HG02885 (cell line): ENCODE data around the gene TWIST1.
A peak's percentile ranks its signal among the peaks of the same experiment; 100 is the strongest.

Experiments used
- ATAC-seq: cut with Tn5 transposase; IDR thresholded peaks from one replicate; pipeline ENCODE4 v1.9.1; 2021; ENCODE audit warnings: mild to moderate bottlenecking; ENCODE audit not compliant: unreplicated experiment, poor library complexity

TWIST1 gene

DNA sequence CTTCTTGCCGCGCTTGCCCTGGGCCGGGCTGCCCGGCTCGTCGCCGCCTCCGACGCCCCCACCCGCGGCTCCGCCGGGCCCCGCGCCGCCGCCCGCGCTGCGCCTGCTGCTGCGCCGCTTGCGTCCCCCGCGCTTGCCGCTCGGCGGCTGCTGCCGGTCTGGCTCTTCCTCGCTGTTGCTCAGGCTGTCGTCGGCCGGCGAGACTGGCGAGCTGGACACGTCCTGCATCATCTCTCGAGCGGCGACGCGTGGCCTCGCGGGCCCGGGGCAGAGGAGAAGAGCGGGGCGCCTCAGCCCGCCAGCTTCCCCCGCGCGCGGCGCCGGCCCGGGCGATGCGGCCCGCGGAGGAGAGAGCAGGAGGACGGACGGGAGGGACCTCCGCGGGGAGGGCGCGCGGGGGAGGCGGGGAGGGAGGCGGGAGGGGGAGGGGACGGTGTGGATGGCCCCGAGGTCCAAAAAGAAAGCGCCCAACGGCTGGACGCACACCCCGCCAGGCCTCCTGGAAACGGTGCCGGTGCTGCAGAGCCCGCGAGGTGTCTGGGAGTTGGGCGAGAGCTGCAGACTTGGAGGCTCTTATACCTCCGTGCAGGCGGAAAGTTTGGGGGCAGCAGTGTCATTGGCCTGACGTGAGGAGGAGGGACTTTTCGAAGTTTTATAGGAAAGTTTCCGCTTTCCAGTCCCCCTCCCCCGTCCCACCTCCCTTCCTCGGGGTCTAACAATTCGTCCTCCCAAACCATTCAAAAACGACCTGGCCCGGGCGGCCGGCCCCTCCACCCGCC lies at the start of gene TWIST1:
TSS of gene TWIST1 (minus strand) at position 546 of the 779 bp plus-strand sequence. CDS start at position 231, 315 bp downstream.
- peak; percentile 41 for ATAC-seq

DNA sequence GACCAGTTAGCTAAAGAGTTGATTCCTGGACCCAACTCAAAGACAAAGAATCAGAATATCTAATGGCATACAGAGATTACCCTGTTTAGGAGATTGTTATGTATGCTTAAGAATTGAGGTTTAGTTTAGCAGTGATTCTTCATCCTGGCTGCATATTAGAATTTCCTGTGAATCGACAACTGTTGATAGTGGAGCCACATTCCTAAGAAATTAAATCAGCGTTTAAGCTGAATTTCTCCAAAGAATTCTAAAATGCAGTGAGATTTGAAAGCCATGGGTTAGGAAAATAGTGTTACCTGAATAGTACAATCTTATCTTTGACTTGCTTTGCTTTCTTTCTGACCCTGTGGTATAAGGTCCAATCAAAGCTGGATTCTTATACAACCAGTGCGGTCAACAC lies 44.2 kb upstream of the TWIST1 start:
- ATAC-seq, result no peak

DNA sequence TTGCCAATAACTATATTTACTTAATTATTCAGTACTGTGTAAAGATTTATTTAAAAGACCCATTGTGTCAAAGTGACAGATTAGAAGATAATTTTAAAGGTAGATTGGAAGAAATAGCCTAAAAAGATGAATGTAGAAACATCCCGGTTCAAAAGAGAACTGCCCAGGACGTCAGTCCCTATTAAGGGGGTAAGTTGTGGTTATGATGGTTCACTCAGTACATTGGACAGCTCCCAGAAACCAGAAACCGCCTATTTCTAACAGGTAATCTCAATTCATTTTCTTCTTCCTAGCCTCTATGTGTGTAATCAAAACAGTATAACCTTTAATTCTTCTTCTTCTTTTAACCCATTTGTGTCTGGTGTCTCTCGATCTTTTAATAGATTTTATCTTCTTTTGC lies 29.3 kb upstream of the TWIST1 start:
- no peak for ATAC-seq

DNA sequence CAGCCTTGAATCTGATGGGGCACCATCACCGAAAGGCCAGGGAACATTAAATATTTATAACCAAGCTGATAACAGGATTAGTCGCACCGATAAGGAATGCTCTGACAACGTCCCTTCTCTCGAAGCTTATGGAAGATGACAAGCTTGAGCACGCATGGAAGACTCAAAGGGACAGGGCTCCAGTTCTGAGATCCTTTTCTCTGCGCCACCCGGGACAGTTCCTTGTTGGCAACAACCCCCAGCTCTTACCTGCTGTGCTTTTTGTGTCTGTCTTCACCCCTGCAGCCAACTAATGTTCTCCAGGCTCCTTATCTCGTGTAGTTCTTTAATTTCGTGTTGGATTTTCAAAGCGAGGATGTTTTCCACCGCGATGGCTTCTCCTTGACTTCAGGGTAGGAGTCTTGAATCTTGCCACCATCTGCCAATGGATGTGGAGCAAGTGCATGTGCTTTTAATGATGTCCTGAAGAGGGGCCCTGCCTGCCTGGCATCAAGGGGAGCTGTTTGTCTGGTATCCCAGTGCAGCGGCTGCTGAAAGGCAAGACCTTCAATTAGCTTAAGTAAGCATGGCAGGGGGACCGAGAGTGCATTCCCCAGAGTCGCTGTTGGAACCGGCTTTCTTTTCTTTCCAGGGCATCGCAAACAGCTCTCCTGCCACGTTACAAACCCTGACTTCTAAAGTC lies 28.1 kb upstream of the TWIST1 start:
- no peak for ATAC-seq

DNA sequence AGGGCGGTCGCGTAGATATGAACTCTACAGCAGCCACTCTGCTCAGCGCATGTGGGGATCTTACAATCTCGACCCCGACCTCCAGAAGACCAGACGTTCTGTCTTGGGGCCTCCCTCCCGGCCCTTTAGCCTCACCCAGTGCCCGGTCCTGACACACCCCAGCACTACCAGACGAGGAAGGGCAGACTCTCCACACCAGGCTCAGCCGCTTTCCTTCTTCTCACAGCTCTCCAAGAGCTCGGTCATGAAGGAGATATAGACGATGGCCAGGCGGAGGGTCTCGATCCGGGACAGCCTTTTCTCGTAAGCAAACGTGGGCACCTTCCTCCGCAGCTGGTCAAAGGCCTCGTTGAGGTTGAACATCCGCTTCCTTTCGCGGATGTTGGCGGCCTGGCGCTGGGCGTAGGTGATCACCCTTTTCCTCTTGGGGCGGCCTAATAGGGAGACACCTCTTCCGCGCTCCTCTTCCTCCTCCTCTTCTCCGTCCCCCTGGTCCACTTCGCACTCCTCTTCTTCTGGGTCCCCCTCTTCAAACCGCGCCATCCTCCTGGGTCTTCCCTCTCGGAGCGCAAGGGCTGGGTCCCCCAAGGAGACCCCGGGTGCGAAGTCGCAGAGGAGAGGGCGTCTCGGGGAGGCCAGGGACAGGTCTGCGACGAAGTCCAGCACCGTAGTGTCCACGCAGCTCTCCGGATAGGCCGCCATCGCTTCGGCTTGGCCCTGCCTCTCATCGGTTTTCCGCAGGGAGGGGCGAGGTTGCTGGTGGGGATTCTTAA lies 27.4 kb upstream of the TWIST1 start, which contains the start of gene FERD3L:
TSS of gene FERD3L (minus strand) at position 761 of the 773 bp plus-strand sequence. CDS start at position 702, 59 bp downstream.
- ATAC-seq, result no peak

DNA sequence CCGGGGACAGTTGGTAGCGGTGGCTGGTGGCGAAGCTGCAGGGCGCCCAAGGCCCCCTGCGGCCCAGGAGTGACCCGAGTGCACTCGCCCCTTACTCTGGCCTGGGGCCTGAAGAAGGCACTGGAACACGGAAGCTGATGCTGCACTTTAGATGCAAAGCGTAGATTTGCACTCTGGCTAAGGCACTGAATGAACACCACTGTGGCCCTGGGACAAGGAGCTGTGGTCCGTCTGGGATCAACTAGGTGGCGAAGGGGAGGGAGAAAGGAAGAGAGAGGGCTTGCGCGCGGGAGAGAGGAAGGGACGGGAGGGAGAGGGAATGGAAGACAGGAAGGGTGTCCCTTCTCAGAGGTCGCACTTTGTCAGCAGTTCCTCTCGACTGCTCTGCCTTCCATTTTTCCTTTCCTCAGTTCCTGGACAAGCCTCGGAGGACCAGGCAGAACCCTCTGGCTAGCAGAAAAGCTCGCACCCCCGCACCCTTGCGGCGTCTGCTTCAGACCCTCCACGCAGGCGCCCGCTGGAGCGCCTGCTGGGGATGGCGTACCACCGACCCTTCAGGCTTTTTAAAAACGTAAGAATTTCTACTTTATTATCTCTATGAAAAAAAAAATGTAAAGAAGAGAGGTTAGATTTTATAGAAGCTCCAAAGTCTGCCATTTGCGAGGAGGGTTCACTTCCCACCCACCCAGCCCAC lies 26.6 kb upstream of the TWIST1 start:
- ATAC-seq, result no peak

DNA sequence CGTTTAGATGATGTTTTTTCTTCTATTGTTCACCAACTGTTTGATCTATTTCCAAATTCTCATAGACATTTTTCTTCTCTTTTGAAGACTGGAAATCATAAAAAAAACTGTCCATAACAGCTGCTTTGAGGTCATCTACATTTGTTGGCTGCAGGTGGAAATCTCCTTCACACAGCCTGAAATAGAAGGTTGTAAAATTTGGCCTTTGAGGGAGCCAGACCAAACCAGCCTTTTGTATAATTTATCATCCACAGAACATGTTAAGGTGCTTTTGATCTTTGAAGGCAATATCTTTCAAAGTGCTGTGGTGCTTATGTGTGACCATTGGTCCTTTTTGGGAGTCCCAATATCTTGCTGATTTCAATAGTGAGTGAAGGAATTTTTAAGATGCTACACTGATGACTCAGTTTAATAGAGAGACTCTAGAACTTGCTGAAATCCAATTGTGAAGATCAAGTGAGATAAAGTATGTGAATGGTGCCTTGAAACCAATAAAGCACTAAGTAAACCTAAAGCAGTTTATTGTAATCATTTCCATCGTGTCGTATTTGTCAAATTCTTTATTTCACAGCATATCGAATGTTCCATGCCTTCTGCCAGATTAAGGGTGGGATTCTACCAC lies 22.4 kb upstream of the TWIST1 start:
- no peak for ATAC-seq

DNA sequence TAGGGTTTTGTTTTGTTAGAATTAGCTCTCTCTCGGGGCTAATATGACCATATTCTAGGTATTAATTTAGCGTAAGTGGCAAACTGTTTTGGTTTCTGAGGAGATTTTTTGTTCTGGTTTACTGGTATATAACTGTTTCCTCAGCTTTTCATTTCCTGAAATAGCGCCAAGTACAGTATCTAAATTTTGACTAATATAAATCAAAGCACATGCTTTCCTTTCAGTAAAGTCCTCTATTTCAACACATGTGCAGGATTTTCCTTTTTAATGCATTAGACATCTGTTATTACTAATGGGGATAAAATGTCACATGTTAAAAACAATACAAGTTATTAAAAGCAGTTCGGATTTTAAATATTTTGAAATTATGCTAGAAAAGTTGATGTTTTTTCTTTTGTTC lies 16.4 kb upstream of the TWIST1 start:
- no peak for ATAC-seq

DNA sequence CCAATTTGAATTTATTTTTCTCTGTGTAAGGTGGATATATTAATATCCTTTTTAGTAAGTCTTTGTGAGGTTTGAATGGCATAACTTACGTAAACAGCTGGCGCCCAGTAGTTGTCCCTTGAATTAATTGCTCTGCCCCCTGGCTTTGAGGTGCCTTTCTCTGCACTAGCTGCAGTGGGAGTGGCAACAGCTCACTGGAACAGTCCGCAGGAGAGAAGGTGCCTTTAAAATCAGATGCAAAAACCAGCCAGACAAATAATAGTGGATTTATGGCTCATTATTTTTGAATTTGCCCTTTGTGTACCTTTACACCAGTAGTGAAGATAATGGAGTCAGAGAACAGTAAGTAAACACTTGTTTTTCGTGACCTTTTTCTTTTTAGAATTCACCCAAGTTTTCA lies 16.0 kb upstream of the TWIST1 start:
- no peak for ATAC-seq

DNA sequence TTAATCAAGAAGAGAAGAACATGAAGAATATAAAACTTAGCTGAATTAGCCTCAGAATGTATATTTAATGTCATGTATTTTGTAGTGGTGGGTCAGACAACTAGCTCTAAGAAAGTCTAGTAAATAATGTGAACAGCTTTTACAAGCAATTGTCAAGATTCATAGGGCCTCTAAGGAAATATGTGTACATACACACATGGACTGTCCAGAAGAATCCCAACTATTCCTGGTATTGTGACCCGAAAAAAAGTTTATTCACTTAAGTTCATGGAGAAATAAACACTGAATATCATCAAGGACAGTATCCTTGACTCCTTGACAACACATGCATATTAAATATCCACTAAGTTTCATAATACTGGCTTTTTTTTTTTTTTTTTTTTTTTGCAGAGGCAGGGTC lies 11.4 kb upstream of the TWIST1 start:
- ATAC-seq, result no peak

DNA sequence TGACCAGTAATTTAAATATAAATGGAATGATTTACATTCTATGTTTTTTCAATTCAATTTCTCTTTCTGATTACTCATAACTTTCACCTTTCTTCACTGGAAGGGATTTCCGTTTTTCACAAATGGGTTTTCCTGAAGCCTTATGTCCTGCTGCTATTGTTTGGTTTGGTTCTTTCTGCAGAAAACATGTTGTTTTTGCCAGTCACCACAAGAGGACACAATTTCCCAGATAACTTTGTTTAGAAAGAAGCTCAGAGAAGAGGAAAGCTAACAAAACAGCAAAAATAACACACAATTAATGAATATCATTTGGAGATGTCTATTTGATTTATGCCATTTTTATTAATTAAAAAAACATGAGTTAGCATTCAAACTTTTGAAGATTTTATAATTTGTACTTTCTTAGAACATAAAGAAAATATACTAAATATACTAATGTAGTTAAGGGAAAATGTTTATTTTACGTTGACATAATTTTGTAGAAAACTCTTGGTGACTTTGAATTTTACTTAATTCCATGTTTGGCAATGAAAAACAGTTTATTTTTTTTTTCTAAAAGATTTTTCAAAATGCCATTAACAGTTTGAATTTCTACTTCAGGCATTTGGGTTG lies 4.6 kb upstream of the TWIST1 start:
- ATAC-seq, result no peak

DNA sequence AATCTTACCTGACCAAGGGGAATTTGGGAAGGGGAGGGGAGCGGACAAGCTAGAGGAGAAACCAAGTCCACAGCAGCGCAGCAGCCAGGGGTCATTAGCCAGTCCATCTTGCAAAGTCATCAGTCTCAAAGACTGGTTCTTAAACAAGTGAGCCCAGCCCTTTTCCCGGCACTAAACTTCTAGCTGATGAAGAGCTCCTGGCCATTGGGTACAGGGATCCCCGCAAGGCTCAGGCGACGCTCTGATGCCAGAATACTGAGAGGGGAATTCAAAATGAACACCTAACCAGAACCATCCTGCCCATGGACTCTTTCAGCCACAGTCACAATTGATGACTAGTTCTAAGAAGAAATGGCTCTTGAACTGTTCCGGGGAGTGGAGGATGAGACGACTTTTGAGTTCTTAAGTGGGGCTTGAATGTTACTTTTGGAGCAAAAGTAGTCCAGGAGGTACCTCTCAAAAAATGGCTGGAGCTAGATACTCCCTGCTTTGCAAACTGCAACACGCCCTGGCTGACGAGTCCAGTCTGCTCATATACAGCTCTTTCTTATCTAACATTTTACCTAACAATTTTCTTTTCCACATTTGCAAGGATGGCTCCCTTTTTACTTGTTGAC lies 2.5 kb upstream of the TWIST1 start:
- no peak for ATAC-seq

DNA sequence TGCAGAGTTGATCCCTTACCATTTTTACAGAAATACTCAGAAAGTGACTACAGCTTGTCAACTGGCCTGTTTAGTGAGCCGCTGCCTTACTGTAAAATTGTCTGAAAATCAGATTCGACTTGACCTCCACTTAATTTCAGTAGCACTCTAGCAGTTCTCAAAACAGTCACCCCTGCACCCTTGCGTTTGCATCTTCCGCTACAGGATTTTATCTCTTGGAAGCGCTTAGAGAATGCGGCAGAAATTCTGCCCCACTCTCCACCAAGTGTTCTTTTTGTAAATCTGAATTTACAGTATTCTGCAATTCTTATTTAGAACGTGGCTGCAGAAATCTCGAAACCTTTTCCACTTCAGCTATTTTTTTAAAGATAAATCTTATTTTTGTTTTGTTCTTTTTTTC lies 1.9 kb upstream of the TWIST1 start:
- ATAC-seq, result no peak

DNA sequence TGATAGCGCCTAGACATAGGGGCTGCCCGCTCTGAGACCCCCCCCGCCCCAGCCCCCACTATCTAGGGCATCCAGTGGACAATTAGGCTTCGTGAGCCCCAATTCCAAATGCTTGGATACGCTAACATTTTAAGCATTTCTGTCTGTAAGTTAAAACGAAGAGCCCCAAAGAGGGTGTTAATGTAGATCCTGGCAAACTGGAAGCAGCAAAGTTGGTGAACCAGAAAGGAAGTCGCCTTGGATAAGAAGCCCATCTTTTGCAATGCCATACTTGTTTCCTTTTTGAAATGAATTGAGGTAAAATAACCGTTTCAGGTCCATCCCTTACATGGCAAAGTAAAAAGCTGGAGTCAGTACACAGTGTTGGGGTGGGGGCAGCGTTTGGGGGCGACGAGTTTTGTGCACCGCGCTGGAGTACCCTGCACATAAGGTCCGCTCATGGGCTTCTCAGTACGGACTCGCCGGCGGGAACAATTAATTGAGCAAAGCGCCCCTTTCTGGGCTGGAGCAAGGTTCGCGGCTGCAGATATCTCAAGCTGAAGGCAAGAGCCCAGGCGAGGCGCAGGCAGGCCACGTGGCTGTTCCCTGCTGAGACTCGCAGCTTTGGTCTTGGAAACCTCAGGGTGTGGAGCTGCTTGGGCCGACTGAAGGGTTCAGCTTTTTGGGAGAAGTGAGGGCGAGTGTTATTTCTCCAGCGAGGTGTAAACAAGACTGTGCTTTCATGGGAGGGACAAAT lies 1.4 kb upstream of the TWIST1 start:
- no peak for ATAC-seq

DNA sequence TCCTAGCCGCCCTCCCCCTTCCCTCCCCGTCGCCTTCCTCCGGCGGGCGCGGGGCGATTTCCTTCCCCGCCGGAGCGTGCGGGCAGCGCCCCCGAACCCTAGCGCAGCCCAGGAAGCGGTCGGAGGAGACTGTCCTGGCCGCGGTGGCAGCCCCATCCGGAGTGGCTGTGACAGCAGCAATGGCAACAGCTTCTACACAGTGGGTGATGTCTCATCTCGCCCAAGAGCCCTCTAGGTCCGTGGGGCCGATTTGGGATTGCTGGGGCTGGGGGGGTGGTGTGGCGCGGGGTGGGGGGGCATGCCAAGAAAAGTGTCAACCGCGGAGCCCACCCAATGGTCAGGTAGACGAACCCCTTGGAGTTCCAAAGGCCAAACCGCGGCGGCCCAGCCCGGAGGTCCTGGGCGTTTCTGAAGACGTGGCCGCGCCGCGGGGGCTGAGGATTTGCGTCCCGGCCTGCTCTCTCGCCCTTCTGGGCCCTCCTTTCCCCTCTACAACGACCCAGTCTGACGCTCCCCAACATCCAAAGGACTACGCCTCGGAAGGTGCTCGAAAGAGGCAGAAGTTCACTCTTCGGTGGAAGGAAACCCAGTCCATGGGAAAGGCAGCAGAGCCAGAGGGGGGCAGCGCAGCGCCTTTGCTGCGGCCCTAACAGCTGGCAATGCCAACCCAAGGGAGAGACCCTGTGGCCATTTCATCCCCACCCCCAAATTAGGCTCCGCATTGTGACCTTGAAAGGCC lies 603 bp upstream of the TWIST1 start:
- ATAC-seq, result no peak

DNA sequence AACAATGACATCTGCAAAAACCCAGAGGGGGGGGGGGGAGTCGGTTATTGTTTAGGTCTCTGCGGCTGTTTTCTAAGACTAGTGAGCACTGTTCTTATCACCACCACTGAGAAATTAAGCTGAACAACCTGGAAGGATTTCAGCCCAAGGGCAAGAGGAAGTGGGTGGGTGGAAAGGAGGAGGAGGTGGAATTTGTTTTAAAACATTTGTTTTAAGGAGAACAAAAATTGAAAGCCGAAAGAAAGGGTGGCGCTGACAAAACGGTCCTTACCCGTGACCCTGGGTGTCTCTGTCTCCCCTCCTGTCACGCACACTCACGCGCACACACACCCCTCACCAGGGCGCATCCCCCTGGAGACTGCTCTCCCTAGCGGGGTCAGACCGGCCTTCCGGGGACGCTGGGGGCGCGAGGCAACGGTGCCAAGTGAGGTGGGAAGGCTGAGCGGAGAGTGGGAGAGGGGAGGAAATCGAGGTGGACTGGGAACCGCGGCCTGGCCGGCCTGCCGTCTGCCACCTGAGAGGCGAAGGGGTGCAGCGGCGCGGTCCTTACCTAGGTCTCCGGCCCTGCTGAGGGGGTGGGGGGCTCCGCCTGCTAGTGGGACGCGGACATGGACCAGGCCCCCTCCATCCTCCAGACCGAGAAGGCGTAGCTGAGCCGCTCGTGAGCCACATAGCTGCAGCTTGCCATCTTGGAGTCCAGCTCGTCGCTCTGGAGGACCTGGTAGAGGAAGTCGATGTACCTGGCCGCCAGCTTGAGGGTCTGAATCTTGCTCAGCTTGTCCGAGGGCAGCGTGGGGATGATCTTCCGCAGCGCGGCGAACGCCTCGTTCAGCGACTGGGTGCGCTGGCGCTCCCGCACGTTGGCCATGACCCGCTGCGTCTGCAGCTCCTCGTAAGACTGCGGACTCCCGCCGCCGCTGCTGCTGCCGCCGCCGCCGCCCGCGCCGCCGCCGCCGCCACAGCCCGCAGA lies 1.0 kb downstream of the TWIST1 start:
- ATAC-seq, result peak; percentile 36

DNA sequence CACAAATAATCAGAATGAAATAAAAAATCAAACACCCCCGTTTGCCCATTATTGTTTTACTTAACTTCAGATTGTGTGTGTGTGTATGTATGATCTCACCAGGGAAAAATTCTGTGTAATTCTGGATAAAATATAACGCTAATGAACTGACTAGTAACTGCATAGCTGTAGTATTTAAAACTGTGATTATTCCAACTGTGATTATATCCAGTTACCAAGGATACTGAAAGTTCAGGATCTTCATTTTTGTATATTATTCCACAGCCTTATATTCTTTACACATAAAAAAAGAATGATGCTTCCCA lies 2.9 kb downstream of the TWIST1 start:
- ATAC-seq, result no peak
